Measurements from ENCODE around the gene NTSR1.

NTSR1 gene

GRCh38 chr20:62743777-62744317 is 35.2 kb downstream of the NTSR1 start:
- Histone ChIP-seq H3K4me3 (ENCODE audit: low read length) (no peak overlapping the region), H2BK120ac (ENCODE audit: low read depth, low read length) (no peak overlapping the region), H3K27me3 (ENCODE audit: insufficient read depth, low read length, poor library complexity) (no peaks in the 10 kb centered on the region), H2AK5ac (ENCODE audit: low read length) (no peak overlapping the region), H3K56ac (ENCODE audit: low read length) (no peak overlapping the region), H3K79me1 (ENCODE audit: low read length) (no peaks in the 10 kb centered on the region), H3K36me3 (ENCODE audit: control insufficient read depth, insufficient read depth, low read length) (no peaks in the 10 kb centered on the region), H3K27ac (ENCODE audit: low read depth, low read length) (no peak overlapping the region), H4K8ac (ENCODE audit: low read depth, low read length) (no peak overlapping the region), H3K4ac (ENCODE audit: low read depth, low read length) (no peak overlapping the region), H3K4me1 (ENCODE audit: control insufficient read depth, low read depth, low read length) (no peaks in the 10 kb centered on the region), H3K18ac (ENCODE audit: low read length) (no peak overlapping the region), H3K4me2 (ENCODE audit: low read length) (no peak overlapping the region), H3K79me2 (ENCODE audit: control insufficient read depth, insufficient read depth, low read length) (no peaks in the 10 kb centered on the region), H3K9ac (ENCODE audit: low read length) (no peak overlapping the region), H2BK15ac (replicated peaks; ENCODE audit: low read depth) (no peak overlapping the region), H2BK5ac (ENCODE audit: low read length) (no peak overlapping the region), H4K5ac (ENCODE audit: low read length) (no peak overlapping the region), H3K23ac (ENCODE audit: low read length) (no peak overlapping the region)
- WGBS (ENCODE audit: extremely low coverage, insufficient coverage, low lambda C conversion rate), result no CpG with 5 or more reads among the region's 20 CpGs
- no peak for DNase-seq

GRCh38 chr20:62744741-62745191 is 36.1 kb downstream of the NTSR1 start:
- Histone ChIP-seq H4K8ac (ENCODE audit: low read depth, low read length) (no peak overlapping the region), H3K23ac (ENCODE audit: low read length) (no peak overlapping the region), H3K9ac (ENCODE audit: low read length) (no peak overlapping the region), H3K27ac (ENCODE audit: low read depth, low read length) (no peak overlapping the region), H3K36me3 (ENCODE audit: control insufficient read depth, insufficient read depth, low read length) (no peaks in the 10 kb centered on the region), H3K79me2 (ENCODE audit: control insufficient read depth, insufficient read depth, low read length) (no peaks in the 10 kb centered on the region), H3K4ac (ENCODE audit: low read depth, low read length) (no peak overlapping the region), H2BK5ac (ENCODE audit: low read length) (no peak overlapping the region), H3K27me3 (ENCODE audit: insufficient read depth, low read length, poor library complexity) (no peaks in the 10 kb centered on the region), H3K56ac (ENCODE audit: low read length) (no peak overlapping the region), H2BK15ac (replicated peaks; ENCODE audit: low read depth) (no peak overlapping the region), H3K79me1 (ENCODE audit: low read length) (no peaks in the 10 kb centered on the region), H2AK5ac (ENCODE audit: low read length) (no peak overlapping the region), H3K4me3 (ENCODE audit: low read length) (no peak overlapping the region), H4K5ac (ENCODE audit: low read length) (no peak overlapping the region), H3K4me2 (ENCODE audit: low read length) (no peak overlapping the region), H2BK120ac (ENCODE audit: low read depth, low read length) (no peak overlapping the region), H3K4me1 (ENCODE audit: control insufficient read depth, low read depth, low read length) (no peaks in the 10 kb centered on the region), H3K18ac (ENCODE audit: low read length) (no peak overlapping the region)
- no peak for DNase-seq
- no CpG with 5 or more reads among the region's 6 CpGs for WGBS (ENCODE audit: extremely low coverage, insufficient coverage, low lambda C conversion rate)

DNA sequence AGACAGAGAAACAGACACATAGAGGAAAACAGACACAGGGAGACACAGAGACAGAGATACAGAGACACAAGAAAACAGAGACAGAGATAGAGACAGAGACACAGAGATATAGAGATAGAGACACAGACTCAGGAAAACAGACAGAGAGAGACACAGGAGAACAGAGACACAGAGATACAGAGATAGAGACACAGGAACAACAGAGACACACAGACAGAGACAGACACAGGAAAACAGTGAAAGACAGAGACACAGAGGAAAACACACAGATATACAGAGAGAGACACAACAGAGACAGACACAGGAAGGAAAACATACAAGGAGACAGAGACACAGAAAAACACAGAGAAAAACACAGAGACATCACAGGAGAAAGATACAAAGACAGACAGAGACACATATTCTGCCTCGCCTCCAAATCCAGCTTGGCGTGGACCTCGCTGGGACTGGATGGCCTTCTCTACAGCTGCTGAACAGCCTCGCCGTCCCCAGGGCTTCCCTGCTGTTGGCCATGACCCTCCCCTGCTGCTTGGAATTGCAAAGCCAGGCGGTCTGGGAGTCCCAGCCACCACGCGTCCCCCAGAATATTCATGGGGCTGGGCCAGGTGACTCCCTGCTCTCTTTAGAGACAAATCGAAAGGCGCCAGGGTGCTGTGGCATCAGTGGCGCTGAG is 36.8 kb downstream of the NTSR1 start:
- no CpG with 5 or more reads among the region's 11 CpGs for WGBS (ENCODE audit: extremely low coverage, insufficient coverage, low lambda C conversion rate)
- no peak overlapping the region for H3K56ac ChIP-seq (ENCODE audit: low read length)
- no peak overlapping the region for H3K23ac ChIP-seq (ENCODE audit: low read length)
- H3K79me2 ChIP-seq (ENCODE audit: control insufficient read depth, insufficient read depth, low read length), result no peaks in the 10 kb centered on the region
- H3K27me3 ChIP-seq (ENCODE audit: insufficient read depth, low read length, poor library complexity), result no peaks in the 10 kb centered on the region
- no peak overlapping the region for H2BK5ac ChIP-seq (ENCODE audit: low read length)
- no peak overlapping the region for H3K9ac ChIP-seq (ENCODE audit: low read length)
- H3K4me3 ChIP-seq (ENCODE audit: low read length), result no peak overlapping the region
- no peak for DNase-seq
- no peak overlapping the region for H3K4me2 ChIP-seq (ENCODE audit: low read length)
- no peaks in the 10 kb centered on the region for H3K36me3 ChIP-seq (ENCODE audit: control insufficient read depth, insufficient read depth, low read length)
- no peak overlapping the region for H3K4ac ChIP-seq (ENCODE audit: low read depth, low read length)
- no peak overlapping the region for H4K8ac ChIP-seq (ENCODE audit: low read depth, low read length)
- no peak overlapping the region for H4K5ac ChIP-seq (ENCODE audit: low read length)
- H2BK120ac ChIP-seq (ENCODE audit: low read depth, low read length), result no peak overlapping the region
- H3K4me1 ChIP-seq (ENCODE audit: control insufficient read depth, low read depth, low read length), result no peaks in the 10 kb centered on the region
- no peak overlapping the region for H2BK15ac ChIP-seq (replicated peaks; ENCODE audit: low read depth)
- no peak overlapping the region for H3K27ac ChIP-seq (ENCODE audit: low read depth, low read length)
- H2AK5ac ChIP-seq (ENCODE audit: low read length), result no peak overlapping the region
- H3K18ac ChIP-seq (ENCODE audit: low read length), result no peak overlapping the region
- H3K79me1 ChIP-seq (ENCODE audit: low read length), result no peaks in the 10 kb centered on the region

DNA sequence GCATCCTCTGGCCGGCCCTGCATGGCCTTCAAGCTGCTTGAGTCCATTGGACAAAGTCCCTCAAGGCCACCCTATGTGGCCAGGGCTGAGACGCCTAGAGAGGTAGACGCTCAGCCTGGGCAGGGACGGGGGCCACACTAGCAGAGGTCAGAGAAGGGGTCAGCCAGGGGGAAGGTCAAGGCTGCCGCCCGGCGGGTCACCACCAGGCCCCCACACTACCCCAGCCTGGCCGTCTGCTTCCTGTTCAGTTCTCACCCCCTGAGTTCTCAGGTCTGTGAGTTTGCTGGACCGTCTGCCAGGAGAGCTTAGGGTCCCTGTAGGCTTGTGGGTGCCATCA is 37.3 kb downstream of the NTSR1 start:
- Histone ChIP-seq H3K36me3 (ENCODE audit: control insufficient read depth, insufficient read depth, low read length) (no peaks in the 10 kb centered on the region), H3K79me2 (ENCODE audit: control insufficient read depth, insufficient read depth, low read length) (no peaks in the 10 kb centered on the region), H2BK120ac (ENCODE audit: low read depth, low read length) (no peak overlapping the region), H3K56ac (ENCODE audit: low read length) (no peak overlapping the region), H3K9ac (ENCODE audit: low read length) (no peak overlapping the region), H4K8ac (ENCODE audit: low read depth, low read length) (no peak overlapping the region), H3K4ac (ENCODE audit: low read depth, low read length) (no peak overlapping the region), H3K18ac (ENCODE audit: low read length) (no peak overlapping the region), H2BK5ac (ENCODE audit: low read length) (no peak overlapping the region), H3K4me1 (ENCODE audit: control insufficient read depth, low read depth, low read length) (no peaks in the 10 kb centered on the region), H3K27me3 (ENCODE audit: insufficient read depth, low read length, poor library complexity) (no peaks in the 10 kb centered on the region), H3K4me3 (ENCODE audit: low read length) (no peak overlapping the region), H3K23ac (ENCODE audit: low read length) (no peak overlapping the region), H3K4me2 (ENCODE audit: low read length) (no peak overlapping the region), H3K27ac (ENCODE audit: low read depth, low read length) (no peak overlapping the region), H3K79me1 (ENCODE audit: low read length) (no peaks in the 10 kb centered on the region), H2BK15ac (replicated peaks; ENCODE audit: low read depth) (no peak overlapping the region), H4K5ac (ENCODE audit: low read length) (no peak overlapping the region), H2AK5ac (ENCODE audit: low read length) (no peak overlapping the region)
- DNase-seq, result no peak
- no CpG with 5 or more reads among the region's 9 CpGs for WGBS (ENCODE audit: extremely low coverage, insufficient coverage, low lambda C conversion rate)

- no peaks in the 10 kb centered on the region for H3K79me1 ChIP-seq (ENCODE audit: low read length)
- H3K79me2 ChIP-seq (ENCODE audit: control insufficient read depth, insufficient read depth, low read length), result no peaks in the 10 kb centered on the region
- no peak overlapping the region for H3K18ac ChIP-seq (ENCODE audit: low read length)
- DNase-seq, result no peak
- no peak overlapping the region for H3K4me2 ChIP-seq (ENCODE audit: low read length)
- no peak overlapping the region for H2AK5ac ChIP-seq (ENCODE audit: low read length)
- H4K5ac ChIP-seq (ENCODE audit: low read length), result no peak overlapping the region
- no peak overlapping the region for H2BK120ac ChIP-seq (ENCODE audit: low read depth, low read length)
- H3K36me3 ChIP-seq (ENCODE audit: control insufficient read depth, insufficient read depth, low read length), result no peaks in the 10 kb centered on the region
- no peak overlapping the region for H3K27ac ChIP-seq (ENCODE audit: low read depth, low read length)
- H3K4ac ChIP-seq (ENCODE audit: low read depth, low read length), result no peak overlapping the region
- no peak overlapping the region for H3K23ac ChIP-seq (ENCODE audit: low read length)
- no peak overlapping the region for H3K9ac ChIP-seq (ENCODE audit: low read length)
- WGBS (ENCODE audit: extremely low coverage, insufficient coverage, low lambda C conversion rate), result no CpG with 5 or more reads among the region's 2 CpGs
- no peak overlapping the region for H3K56ac ChIP-seq (ENCODE audit: low read length)
- no peak overlapping the region for H2BK5ac ChIP-seq (ENCODE audit: low read length)
- no peak overlapping the region for H3K4me3 ChIP-seq (ENCODE audit: low read length)
- no peak overlapping the region for H4K8ac ChIP-seq (ENCODE audit: low read depth, low read length)
- no peak overlapping the region for H2BK15ac ChIP-seq (replicated peaks; ENCODE audit: low read depth)
- peaks cover 2% of the 10 kb centered on the region for H3K4me1 ChIP-seq (ENCODE audit: control insufficient read depth, low read depth, low read length)
- H3K27me3 ChIP-seq (ENCODE audit: insufficient read depth, low read length, poor library complexity), result no peaks in the 10 kb centered on the region
Observed at GRCh38 chr20:62748311-62748710, 39.7 kb downstream of the NTSR1 start.
